GM18507 (cell line): ENCODE measurements around the gene SWI5.
"Not testable (repeated sequence)": the region's sequence is repeated elsewhere in the genome, so short reads cannot be mapped to it uniquely, and the experiment has no call there.

Experiments
- DNase-seq: peaks from one replicate; pipeline ENCODE4 v3.0.0; 2011; ENCODE audit warnings: low read depth; ENCODE audit not compliant: insufficient read length; ENCODE audit errors: extremely low spot score
- FAIRE-seq: peaks from 2 replicates; lab custom pipeline; 2011; peaks lifted over from hg19 to GRCh38; lab: Jason Lieb, UNC

SWI5 gene

DNA sequence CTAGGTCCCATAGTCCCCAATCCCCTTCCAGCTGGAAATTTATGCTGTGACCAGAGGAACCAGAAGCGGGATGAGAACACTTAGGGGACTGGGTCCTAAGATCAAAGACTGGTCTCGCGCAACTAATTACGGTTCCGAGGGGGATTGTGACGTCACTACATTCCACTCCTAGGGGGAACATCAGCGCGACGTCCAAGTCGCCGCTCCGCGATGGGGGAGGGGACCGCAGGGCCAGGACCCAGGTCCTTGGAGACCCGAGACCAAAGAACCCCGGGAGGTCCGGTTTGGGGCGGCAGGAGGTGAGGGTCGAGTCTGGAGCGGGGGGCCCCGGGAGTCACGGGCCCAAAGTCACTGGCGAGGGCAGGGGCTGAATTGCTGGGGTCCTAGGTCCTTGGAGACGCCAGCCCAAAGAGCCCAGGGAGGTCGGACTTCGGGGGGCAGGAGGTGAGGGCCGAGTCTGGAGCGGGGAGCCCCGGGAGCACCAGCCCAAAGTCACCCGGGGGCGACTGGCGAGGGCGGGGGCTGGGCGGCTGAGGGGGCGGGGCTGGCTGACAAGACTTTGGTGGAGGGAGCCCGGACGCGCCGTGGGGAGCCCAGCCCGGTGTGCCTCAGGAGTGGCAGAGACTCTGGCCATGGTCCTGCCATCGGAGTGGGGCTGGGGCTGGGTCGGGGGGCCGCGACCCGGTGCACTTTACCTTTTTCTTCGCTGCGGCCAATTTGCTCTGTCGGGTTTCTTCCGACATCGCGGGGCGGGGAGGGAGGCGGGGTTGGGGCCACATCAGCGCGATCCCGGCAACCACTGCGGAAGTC lies 673 bp upstream of the SWI5 start, which contains the start of gene GOLGA2:
Gene GOLGA2 (minus strand): TSS at position 810 of the 810 bp plus-strand sequence. CDS start 31 bp downstream, at position 779.
- DNase-seq (peak; percentile 44), FAIRE-seq (no peak)

DNA sequence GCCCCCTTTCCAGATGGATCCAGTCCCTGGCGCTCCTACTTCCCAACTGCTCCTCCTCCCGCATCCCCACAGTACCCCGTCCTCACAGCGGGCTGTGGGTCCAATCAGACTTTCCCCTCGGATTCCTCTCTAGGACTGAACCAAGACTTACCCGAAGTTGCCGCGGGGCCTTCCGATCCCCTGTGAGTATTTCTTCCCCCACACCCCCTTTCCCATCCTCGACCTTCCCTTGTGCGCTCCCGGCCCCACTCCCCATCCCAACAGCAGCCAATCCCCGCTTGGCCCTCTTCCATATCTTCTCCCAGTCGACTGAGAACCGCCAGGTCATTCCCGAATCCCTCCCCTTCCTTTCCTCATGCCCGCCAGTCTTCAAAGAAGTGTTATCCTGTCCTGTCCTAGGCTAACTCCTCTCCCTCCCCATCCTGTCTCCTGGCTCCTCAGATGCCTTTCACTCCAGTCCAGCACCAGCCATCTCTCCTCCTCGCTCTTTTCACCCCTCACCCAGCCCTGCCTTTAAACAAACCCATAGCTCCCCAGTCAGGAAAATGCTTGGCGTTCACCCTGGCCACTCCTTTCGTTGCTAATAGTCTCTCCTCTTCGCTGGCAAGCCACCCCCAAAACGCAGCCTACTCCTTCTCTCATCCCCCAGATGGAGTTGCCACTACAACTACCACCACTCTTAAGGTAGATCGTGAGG lies 646 bp downstream of the SWI5 start:
- no peak for FAIRE-seq
- DNase-seq, result no peak

DNA sequence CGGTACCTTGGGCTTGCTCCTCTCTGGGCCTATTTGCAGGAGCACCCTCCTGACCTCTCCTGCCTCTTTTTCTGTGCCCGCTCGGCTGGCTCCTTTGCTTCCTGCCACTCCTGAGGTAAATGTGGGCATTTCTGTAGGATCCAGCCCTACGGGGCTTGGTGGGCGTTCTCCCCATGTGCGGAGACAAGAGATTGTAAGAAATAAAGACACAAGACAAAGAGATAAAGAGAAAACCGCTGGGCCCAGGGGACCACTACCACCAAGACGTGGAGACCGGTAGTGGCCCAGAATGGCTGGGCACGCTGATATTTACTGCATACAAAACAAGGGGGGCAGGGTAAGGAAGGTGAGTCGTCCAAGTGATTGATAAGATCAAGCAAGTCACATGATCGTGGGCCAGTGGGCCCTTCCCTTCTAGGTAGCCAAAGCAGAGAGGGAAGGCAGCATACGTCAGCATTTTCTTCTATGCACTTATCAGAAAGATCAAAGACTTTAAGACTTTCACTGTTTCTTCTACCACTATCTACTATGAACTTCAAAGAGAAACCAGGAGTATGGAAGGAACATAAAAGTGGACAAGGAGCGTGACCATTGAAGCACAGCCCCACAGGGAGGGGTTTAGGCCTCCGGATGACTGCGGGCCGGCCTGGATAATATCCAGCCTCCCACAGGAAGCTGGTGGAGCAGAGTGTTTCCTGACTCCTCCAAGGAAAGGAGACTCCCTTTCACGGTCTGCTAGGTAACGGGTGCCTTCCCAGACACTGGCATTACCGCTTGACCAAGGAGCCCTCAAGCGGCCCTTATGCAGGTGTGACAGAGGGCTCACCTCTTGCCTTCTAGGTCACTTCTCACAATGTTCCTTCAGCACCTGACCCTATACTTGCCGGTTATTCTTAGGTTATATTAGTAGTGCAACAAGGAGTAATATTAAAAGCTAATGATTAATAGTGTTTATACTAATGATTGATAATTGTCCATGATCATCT lies 3.3 kb downstream of the SWI5 start:
- not testable (repeated sequence) for FAIRE-seq, DNase-seq

DNA sequence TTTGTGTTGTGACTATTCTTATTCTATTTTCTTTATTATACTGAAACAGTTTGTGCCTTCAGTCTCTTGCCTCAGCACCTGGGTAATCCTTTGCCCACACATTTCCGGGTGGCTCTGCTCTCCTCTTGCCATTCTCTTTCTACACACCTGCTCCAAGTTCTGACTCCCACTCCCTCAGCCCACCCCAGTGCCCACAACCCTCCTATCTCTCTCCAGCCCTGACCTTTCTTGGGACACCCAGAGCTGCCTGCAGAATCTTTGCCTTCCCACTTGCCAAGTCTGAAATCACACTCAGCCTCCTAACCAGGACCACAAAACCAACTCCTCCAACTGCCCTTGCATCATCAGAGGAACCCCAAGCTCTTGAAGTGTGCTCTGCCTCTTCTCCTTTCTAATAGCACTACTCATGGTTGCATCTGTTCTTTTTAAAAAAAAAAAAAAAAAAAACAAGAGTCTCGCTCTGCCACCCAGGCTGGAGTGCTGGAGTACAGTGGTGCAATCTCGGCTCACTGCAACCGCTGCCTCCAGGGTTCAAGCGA lies 4.1 kb downstream of the SWI5 start:
- no peak for FAIRE-seq
- DNase-seq, result no peak

DNA sequence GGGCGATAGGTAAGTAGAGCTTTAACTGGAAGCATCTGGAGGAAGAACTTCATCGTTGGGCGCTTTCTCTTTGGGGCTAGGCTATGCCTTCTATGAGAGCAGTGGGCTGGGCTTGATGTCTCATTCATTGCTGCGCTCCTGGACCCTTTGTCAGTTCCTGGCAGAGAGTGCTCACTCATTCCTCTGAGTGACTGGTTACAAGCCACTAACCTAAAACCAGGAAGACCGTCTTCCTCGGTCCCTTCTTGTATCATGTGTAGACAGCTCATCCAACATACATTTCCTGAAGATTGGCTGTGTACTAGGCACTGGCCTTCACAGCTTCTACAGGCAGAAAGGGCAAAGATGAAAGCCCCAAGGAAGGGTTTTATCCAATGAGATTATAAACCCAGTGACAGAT lies 6.4 kb downstream of the SWI5 start:
- no peak for FAIRE-seq
- no peak for DNase-seq

DNA sequence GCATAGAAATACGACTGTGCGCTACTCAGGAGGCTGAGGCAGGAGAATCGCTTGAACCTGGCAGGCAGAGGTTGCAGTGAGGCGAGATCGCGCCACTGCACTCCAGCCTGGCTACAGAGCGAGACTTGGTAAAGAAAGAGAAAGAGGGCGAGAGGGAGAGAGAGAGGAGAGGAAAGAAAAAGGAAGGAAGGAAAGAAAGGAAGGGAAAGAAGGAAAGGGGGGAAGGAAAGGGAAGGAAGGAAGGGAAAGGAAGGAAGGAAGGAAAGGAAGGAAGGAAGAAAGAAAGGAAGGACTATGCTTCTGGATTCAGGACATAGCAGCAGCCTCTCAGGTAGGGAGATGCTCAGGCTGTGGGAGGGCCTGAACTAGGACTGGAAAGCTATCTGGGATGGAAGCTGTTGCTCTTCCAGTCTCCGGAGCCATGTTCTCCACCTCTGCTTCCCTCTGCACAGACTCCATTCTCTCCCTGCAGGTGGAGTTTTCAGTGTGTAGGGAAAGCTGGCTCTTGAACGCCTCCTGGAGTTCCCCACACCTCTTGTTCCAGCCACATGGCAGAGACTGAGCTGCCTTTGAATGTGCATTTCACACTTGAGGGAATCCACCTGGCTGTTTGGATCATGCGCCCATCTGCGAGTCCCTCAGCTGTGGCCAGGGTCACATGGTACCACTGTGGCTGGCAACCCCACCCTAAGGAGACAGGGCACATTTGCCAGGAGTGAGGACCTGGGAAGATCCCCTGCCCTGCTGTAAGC lies 9.1 kb downstream of the SWI5 start:
- DNase-seq, result no peak
- no peak for FAIRE-seq

DNA sequence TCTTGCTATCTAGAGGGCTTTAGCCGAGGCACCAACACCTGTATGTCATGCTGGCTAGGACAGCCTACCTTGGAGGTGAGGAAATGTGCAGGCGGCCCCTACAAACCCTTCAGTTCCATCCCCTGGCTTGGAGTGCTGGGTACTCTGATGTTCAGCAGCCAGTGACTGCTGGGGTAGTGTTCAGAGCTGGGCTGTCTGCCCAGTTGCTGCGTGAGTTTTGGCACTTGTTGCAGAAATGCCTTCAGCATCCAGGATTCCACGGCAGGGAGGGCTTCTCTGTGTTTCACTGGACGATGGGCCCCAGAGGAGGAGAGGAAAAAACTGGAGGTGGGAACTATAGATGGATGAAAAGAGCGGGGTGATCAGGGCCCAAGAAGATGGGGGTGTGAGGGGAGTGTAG lies 10.4 kb downstream of the SWI5 start:
- FAIRE-seq (no peak), DNase-seq (no peak)

DNA sequence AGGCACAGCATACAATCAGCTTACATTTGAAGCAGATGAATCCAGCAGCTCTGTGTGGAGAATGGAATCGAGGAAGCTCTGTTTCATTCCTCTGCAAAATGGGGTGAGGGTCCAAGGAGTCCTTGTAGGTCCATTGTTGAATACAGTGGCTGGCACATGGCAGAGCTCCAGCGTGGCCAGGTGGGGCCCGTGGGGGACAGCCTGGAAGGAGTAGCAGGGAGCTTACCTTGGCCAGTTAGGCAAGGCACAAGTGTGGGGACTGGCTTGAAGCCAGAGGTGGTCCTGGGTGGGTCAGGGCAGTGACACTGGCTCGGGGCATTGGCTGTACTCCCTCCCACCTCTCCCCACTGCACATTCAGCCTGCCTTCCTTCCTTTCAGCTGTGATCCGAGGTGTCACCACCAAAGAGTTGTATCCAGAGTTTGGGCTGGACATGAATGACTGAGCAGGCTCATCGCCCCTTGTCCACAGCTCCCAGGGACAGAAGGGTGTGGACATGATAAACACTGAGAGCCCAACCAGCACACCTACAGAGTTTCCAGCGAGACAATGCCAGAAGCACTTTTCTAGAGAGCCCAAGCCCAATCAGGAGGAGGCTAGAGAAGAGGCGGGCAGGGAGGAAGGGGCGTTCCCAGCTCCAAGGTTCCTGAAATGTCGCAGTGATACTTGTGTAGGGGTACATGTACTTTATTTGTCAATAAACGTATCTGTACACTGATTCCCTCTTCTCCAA lies 12.4 kb downstream of the SWI5 start:
- FAIRE-seq, result no peak
- DNase-seq, result no peak

DNA sequence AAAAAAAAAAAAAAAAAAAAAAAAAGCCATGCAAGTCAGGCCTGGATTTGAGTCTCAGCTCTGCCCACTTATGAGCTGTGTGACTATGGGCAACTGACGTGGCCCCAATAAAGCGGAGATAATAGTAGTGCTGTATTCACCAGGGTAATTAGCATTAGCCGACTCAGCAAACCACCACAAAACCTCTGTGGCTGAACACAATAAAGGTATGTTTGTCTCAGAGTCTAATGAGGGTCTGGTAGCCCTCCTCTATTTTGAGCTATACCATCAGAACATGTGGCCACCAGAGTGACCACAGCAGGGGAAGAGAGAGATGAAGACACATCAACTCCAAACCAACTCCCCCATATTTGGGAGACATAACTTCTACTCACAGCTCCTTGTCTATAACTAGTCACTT lies 15.9 kb downstream of the SWI5 start:
- DNase-seq (no peak), FAIRE-seq (no peak)

DNA sequence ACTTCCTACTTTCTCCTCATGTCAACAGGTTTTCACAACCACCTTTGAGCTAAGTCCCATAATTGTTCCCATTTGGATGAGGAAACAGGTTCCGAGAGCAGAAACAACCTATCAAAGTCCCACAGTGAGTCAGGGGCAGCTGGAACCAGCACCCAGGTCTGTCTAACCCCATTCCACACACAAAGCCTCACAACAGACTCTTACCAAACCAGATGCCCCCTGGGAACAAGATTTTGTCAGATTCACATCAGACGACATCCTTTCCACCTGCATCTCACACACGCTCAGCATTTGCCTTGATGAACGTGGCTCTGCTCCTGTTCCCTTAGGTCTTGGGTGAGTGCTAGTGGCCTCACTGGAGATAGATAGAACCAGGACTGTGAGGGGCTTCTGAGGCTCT lies 17.0 kb downstream of the SWI5 start:
- no peak for DNase-seq
- no peak for FAIRE-seq

DNA sequence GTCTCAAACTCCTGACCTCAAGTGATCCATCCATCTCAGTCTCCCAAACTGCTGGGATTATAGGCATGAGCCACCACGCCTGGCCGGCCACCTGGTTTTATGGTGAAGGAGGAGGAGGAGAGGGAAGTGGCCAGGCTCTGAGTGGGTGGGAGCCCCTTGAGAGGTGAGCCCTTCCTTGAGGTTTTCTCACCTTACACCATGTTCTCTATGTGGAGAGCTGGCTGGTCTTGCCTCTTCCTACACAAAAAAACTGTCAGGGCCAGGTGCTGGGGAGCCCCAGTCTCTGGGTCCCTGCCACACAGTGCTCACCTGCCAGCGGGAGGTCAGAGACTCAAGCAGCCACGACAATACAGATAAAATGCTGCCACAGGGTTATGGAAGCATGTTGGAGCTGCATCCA lies 18.1 kb downstream of the SWI5 start:
- no peak for DNase-seq
- no peak for FAIRE-seq

DNA sequence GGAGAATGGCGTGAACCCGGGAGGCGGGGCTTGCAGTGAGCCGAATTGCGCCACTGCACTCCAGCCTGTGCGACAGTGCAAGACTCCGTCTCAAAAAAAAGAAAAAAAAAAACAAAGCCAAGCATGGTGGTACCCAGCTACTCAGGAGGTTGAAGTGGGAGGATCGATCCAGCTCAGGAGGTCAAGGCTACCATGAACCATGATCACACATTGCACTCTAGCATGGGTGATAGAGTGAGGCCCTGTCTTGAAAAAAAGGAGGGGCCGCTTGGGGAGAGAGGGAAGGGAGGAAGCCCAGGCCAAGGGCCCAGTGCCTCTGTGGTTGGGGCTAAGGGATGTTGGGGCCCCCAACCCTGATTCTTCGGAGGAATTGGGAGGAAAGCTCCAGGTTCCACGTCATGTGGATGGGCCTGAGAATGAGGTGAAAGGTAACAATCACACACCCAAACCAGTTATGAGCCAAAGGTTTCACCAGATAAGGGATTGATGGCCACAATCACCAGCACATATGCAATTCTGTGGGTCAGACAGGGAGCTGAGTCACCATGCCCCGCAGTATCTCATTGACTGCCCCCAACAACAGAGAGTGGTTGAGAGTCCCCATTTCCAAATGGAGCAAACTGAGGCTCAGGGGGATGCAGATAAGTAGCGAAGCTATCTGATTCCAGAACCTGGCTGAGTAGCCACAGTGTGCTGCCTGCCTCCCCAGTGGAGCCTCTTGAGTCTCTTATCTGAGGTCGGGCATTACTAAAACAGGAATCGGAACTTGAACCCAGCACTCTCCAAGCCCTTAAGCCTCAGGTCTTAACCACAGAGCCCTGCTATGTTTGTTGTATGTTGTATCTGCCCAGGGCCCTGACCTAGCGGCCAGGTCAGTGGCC lies 20.5 kb downstream of the SWI5 start:
- FAIRE-seq (no peak), DNase-seq (no peak)

DNA sequence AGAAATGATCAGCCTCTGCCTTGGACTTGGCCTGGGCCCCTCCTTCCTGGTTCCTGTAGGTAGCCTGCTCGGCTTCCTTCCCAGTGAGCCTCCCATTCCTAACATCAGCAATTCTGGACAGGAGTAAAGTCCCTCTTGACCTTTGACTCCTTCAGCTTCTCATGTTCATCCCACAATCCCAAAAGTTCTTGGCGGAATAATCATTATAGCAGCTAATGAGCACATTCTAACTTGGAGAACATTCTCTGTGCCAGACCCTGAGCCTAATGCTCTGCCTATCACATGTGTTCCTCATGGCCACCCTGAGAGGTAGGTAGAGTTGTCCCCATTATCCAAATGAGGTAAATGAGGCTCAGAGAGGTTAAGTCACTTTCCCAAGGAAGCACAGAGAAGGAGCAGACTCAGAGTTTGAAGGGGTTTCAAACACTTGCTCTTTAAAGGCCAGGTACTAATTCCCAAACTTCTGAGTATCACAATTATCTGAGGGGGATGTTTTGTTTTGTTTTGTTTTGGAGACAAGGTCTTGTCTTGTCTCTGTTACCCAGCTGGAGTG lies 21.2 kb downstream of the SWI5 start:
- DNase-seq (no peak), FAIRE-seq (no peak)

DNA sequence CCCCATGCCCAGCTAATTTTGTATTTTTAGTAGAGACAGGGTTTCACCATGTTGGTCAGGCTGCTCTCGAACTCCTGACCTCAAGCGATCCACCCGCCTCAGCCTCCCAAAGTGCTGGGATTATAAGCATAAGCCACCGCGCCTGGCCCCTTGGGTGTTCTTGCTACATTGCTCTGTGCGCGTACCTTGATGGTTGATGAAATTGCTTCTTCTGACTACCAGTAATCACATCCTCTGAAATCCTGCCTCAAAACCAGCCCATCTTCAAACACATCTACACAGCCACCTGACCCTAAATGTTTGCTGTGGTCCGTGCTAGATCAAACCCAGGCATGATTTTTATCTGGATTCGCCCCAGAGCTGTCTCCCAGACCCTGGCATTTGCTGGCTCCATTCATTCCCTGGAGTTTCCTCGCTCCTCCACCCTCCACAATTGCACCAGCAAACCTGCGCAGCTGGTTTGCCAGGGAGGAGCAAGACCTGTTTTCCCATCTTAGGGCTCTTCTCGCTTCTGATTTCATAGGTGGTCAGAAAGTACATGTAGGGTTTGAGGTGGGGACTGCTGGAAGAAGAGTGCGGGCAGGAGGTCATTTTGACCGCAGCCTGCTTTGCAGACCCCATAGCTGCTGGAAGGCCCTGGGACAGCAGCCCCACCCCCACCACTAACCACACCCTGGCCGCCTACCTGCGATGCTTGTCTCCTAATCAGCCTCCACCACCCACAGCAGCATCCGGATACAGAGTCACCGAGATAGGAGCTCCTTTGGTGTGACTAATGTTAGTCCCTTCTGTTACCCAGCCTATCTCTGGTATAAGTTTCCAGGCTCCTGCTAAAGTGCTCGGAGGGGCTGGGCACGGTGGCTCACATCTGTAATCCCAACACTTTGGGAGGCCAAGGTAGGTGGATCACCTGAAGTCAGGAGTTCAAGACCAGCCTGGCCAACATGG lies 22.7 kb downstream of the SWI5 start:
- DNase-seq, result no peak
- no peak for FAIRE-seq

DNA sequence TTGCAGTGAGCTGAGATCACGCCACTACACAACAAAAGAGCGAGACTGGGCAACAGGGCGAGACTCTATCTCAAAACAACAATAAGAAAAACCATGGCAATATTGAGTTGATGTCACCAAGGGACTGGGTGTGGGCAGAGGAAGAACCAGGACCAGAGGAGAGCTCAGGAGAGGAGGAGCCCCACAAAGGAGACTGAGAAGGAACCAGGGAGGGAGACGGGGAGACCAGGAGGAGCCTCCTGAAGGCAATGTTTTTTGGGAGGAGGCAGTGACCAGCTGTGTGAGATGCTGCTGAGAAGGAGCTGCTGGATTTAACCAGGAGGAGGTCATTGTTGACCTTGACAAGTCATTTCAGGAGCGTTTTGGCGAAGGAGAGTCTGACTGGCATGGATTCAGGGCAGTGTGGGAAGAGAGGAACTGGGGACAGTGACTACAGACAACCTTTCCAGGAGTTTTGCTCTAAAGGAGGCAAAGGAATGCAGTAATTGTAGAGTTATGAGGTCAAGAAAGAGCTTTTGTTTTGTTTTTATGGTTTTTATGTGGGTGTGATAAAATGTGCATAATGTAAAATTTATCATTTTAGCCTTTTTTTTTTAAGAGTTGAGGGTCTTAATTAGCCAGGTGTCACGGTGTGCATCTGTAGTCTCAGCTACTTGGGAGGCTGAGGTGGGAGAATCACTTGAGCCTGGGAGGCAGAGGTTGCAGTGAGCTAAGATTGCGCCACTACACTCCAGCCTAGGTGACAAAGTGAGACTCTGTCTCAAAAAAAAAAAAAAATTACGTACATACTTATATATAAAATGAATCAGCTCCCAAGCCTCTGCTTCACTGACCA lies 28.3 kb downstream of the SWI5 start:
- FAIRE-seq, result no peak
- no peak for DNase-seq
